HG03558 (cell line): ENCODE results near the gene KLHL29.

Experiments
- ATAC-seq: cut with Tn5 transposase; IDR thresholded peaks from one replicate; pipeline ENCODE4 v1.9.1; 2021; ENCODE audit warnings: moderate number of reproducible peaks; ENCODE audit not compliant: unreplicated experiment; ENCODE audit errors: extremely low read depth

KLHL29 gene

GRCh38 chr2:23419171-23420090 is 34.5 kb downstream of the KLHL29 start:
- ATAC-seq: no peak

GRCh38 chr2:23420091-23420839 is 35.3 kb downstream of the KLHL29 start:
- ATAC-seq: no peak

GRCh38 chr2:23420840-23421476 is 36.0 kb downstream of the KLHL29 start:
- ATAC-seq: no peak

- no peak for ATAC-seq
Observed at GRCh38 chr2:23422089-23423061, 37.4 kb downstream of the KLHL29 start.

- no peak for ATAC-seq
Observed at GRCh38 chr2:23423062-23423872, 38.3 kb downstream of the KLHL29 start.

- no peak for ATAC-seq
Observed at GRCh38 chr2:23423873-23424680, 39.1 kb downstream of the KLHL29 start.

DNA sequence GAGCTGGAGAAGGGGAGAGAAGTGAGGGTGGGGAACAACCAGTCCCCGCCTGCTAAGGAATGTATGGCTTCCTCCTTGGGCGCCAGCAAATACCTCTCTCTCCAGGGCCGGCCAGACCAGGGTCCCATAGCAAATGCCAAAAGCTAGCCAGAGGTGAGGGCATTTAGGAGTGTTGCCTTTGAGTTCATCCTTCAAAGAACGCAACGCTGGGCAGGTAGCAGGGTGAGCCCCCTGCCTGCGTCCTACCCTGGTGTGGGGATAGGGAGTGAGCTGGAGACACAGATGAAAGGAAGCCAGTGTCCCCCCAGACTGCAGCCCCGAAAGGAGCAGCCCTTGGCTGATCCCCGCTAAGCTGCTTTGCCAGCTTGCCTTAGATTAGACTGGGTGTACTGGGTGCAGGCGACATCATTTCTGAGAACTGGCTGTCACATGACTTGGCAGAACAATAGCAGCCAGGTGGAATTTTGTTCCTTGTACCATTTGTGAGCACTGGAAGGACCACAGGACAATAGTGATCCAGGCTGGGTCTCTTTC is 40.4 kb downstream of the KLHL29 start:
- ATAC-seq: no peak

DNA sequence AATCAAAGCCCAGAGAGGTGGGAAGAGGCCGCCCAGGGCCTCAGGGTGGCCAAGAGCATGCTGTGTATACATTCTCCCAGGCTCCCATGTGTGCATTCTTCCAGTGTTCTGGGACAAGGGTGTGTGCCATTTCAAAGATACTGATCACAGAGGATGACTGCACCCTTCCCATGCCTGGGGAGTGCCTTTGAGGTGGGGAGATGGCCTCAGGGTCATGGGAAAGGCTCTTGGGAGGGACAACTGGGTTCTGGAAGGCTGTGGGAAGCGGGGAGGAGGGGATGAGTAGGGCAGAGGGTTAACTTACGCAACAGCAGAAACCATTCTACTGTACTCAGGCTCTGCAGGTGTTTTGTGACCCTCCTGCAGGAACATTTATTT is 40.9 kb downstream of the KLHL29 start:
- no peak for ATAC-seq

- no peak for ATAC-seq
Observed at GRCh38 chr2:23426263-23426905, 41.4 kb downstream of the KLHL29 start.

GRCh38 chr2:23427350-23427749 is 42.4 kb downstream of the KLHL29 start:
- ATAC-seq: no peak

- no peak for ATAC-seq
Observed at GRCh38 chr2:23427976-23428375, 43.0 kb downstream of the KLHL29 start.

DNA sequence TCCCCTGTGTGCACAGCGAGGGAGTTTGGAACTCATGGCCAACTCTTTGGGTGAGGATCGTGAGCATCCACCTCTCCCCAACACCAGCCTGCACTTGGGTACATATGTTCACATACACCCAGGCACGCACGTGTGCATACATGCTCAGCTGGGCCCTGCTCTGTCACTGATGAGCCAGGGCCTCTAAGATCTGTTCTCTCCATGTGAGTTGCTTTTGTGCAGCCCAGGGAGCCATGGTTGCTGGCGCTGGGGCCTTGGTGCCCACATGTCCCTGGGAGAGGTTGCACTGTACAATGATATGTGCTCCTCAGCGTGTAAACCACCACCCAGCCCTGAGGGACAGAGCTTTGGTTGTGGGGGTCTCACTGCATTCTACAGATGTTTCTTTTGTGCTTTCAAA is 44.1 kb downstream of the KLHL29 start:
- no peak for ATAC-seq

GRCh38 chr2:23430263-23430662 is 45.3 kb downstream of the KLHL29 start:
- no peak for ATAC-seq

GRCh38 chr2:23432531-23432930 is 47.6 kb downstream of the KLHL29 start:
- no peak for ATAC-seq

DNA sequence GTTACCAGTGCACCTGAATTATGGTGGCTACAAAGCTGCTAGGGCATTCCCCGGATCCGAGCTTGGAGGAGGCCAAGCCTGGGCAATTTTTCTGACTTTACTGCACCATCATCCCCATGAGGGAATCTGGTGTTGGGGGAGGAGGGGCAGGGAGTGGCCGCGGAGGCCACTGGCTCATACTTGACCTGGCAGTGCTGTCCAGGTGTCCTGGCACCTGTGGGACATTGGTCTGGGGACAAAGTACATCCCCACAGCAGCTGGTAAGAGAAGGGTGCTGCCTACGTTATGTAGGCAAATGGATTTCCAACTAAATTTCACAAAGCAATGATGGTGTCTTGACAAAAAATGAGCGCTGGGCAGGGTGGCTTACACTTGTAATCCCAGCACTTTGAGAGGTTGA is 48.3 kb downstream of the KLHL29 start:
- no peak for ATAC-seq

- ATAC-seq: no peak
Observed at GRCh38 chr2:23434721-23435121, 49.7 kb downstream of the KLHL29 start.

- no peak for ATAC-seq
Observed at GRCh38 chr2:23435250-23436035, 50.5 kb downstream of the KLHL29 start.
